H1 (cell line): ENCODE data around the gene IQCF2. TPM values are rescaled to one million over a fixed set of nuclear protein-coding genes. Genes with fewer than 3 reads are reported as not detected.

ENCODE experiments used
- CTCF ChIA-PET: fragments of 300-600 bp; sonication (Branson Sonifier 250); formaldehyde crosslinking; loops from one replicate; lab custom pipeline; 2021; ENCODE audit not compliant: partially characterized antibody; lab: Charles Lee
- POLR2A ChIA-PET: fragments of 300-600 bp; sonication (Branson Sonifier 250); formaldehyde crosslinking; loops from one replicate; lab custom pipeline; 2021; ENCODE audit warnings: inconsistent platforms; ENCODE audit not compliant: partially characterized antibody; lab: Charles Lee
- DNase-seq, 2 experiments: peaks; one replicate each; pipeline versions ENCODE4 v3.0.0 to v3.0.0-alpha.2; 2010 to 2022; ENCODE audit warnings: low spot score in 2 of 2, low read depth in 1 of 2, mixed read lengths in 1 of 2
- FAIRE-seq: peaks from 2 replicates; lab custom pipeline; 2011; peaks lifted over from hg19 to GRCh38; lab: Jason Lieb, UNC
- H2AFZ ChIP-seq: 2 replicates; pipeline ENCODE4 v1.8.1; 2012; ENCODE audit warnings: low read length, inconsistent platforms
- H2AK5ac ChIP-seq: 2 replicates; pipeline ENCODE4 v1.6.1; 2013; ENCODE audit warnings: low read depth, low read length
- H2BK120ac ChIP-seq: replicated peaks from 2 replicates; pipeline ENCODE3; 2013; ENCODE audit warnings: low read depth, low read length, inconsistent platforms
- H2BK12ac ChIP-seq: 2 replicates; pipeline ENCODE4 v1.6.1; 2013; ENCODE audit warnings: low read depth, low read length
- H2BK15ac ChIP-seq: 2 replicates; pipeline ENCODE4 v1.6.1; 2013; ENCODE audit warnings: low read length
- H2BK20ac ChIP-seq: 2 replicates; pipeline ENCODE4 v1.6.1; 2013; ENCODE audit warnings: low read length
- H2BK5ac ChIP-seq: 2 replicates; pipeline ENCODE4 v1.6.1; 2013; ENCODE audit warnings: low read depth, low read length
- H3K14ac ChIP-seq: 2 replicates; pipeline ENCODE4 v1.6.1; 2013; ENCODE audit warnings: inconsistent platforms; ENCODE audit not compliant: insufficient read length
- H3K18ac ChIP-seq: 2 replicates; pipeline ENCODE4 v1.6.1; 2013; ENCODE audit warnings: low read length; ENCODE audit errors: extremely low read depth
- H3K23ac ChIP-seq: 2 replicates; pipeline ENCODE4 v1.6.1; 2013; ENCODE audit warnings: inconsistent platforms; ENCODE audit not compliant: insufficient read length
- H3K23me2 ChIP-seq: 2 replicates; pipeline ENCODE4 v1.6.1; 2013; ENCODE audit warnings: low read depth, low read length
- H3K27ac ChIP-seq: 2 replicates; pipeline ENCODE4 v1.6.1; 2011; ENCODE audit warnings: low read depth, low read length, inconsistent platforms
- H3K27me3 ChIP-seq, 4 experiments: replicated peaks in 1 of 4; 1 replicate in 1 of 4; 2 replicates in 3 of 4; pipeline versions ENCODE4 v1.6.1 to v1.8.1; 2011 to 2013; ENCODE audit warnings: low read length in 3 of 4, mild to moderate bottlenecking in 3 of 4, inconsistent platforms in 2 of 4, mixed read lengths in 2 of 4, moderate library complexity in 1 of 4; ENCODE audit not compliant: control insufficient read depth in 3 of 4, insufficient read depth in 3 of 4; ENCODE audit errors: extremely low read depth in 1 of 4
- H3K36me3 ChIP-seq, 4 experiments: 2 replicates each; pipeline versions ENCODE4 v1.6.1 to v1.8.1; 2011 to 2013; ENCODE audit warnings: mild to moderate bottlenecking in 4 of 4, low read length in 3 of 4, moderate library complexity in 2 of 4, control low read depth in 1 of 4, inconsistent platforms in 1 of 4; ENCODE audit not compliant: insufficient read depth in 4 of 4, control insufficient read depth in 2 of 4
- H3K4ac ChIP-seq: replicated peaks from 2 replicates; pipeline ENCODE3; 2013; ENCODE audit warnings: low read length, low read depth, mixed read lengths, inconsistent platforms; ENCODE audit not compliant: insufficient read length
- H3K4me1 ChIP-seq, 4 experiments: replicated peaks in 1 of 4; 1 replicate in 1 of 4; 2 replicates in 3 of 4; pipeline versions ENCODE4 v1.6.1 to v1.8.1; 2011 to 2013; ENCODE audit warnings: low read length in 3 of 4, inconsistent platforms in 2 of 4, mixed read lengths in 1 of 4; ENCODE audit not compliant: insufficient read depth in 4 of 4, control insufficient read depth in 3 of 4
- H3K4me2 ChIP-seq, 2 experiments: 2 replicates each; pipeline versions ENCODE4 v1.6.1 to v1.8.1; 2011 to 2013; ENCODE audit warnings: low read depth in 2 of 2, low read length in 2 of 2, control low read depth in 1 of 2, inconsistent platforms in 1 of 2, mild to moderate bottlenecking in 1 of 2; ENCODE audit not compliant: insufficient read depth in 1 of 2
- H3K4me3 ChIP-seq, 4 experiments: fragments of 200-600, 300-600 bp in 1 of 4; sonication (generic), shearing (Covaris generic), sonication (Bioruptor Twin) in 1 of 4; 2 replicates each; pipeline versions ENCODE4 v1.5.1 to v1.8.1; 2011 to 2016; ENCODE audit warnings: low read length in 4 of 4, low read depth in 3 of 4, control low read depth in 2 of 4, inconsistent platforms in 2 of 4, mild to moderate bottlenecking in 2 of 4, mixed read lengths in 1 of 4, moderate library complexity in 1 of 4; ENCODE audit not compliant: insufficient read depth in 2 of 4; ENCODE audit errors: extremely low read depth in 1 of 4
- H3K56ac ChIP-seq: replicated peaks from 2 replicates; pipeline ENCODE3; 2013; ENCODE audit warnings: low read depth, mild to moderate bottlenecking, mixed read lengths, low read length, inconsistent platforms; ENCODE audit not compliant: insufficient read length
- H3K79me1 ChIP-seq: 2 replicates; pipeline ENCODE4 v1.6.1; 2013; ENCODE audit warnings: low read depth, low read length, control low read depth
- H3K79me2 ChIP-seq, 2 experiments: 2 replicates each; pipeline versions ENCODE4 v1.6.1 to v1.8.1; 2012 to 2013; ENCODE audit warnings: low read length in 2 of 2, mild to moderate bottlenecking in 2 of 2, inconsistent platforms in 1 of 2; ENCODE audit not compliant: insufficient read depth in 2 of 2, control insufficient read depth in 1 of 2
- H3K9ac ChIP-seq, 4 experiments: replicated peaks in 1 of 4; 1 replicate in 1 of 4; 2 replicates in 3 of 4; pipeline versions ENCODE4 v1.6.1 to v1.8.1; 2011 to 2013; ENCODE audit warnings: low read depth in 3 of 4, low read length in 3 of 4, control low read depth in 2 of 4, mild to moderate bottlenecking in 2 of 4, moderate library complexity in 2 of 4, inconsistent platforms in 1 of 4; ENCODE audit errors: extremely low read depth in 1 of 4
- H3K9me3 ChIP-seq, 2 experiments: 2 replicates each; pipeline versions ENCODE4 v1.6.1 to v1.8.1; 2012 to 2013; ENCODE audit warnings: mild to moderate bottlenecking in 2 of 2, moderate library complexity in 2 of 2, control low read depth in 1 of 2, inconsistent platforms in 1 of 2, low read depth in 1 of 2, low read length in 1 of 2, mixed read lengths in 1 of 2; ENCODE audit not compliant: insufficient read depth in 2 of 2
- H4K20me1 ChIP-seq, 2 experiments: replicated peaks in 1 of 2; 2 replicates each; pipeline versions ENCODE3 to v1.8.1; 2011 to 2013; ENCODE audit warnings: inconsistent platforms in 2 of 2, low read length in 2 of 2, mild to moderate bottlenecking in 1 of 2; ENCODE audit not compliant: insufficient read depth in 2 of 2, control insufficient read depth in 1 of 2
- H4K5ac ChIP-seq: 2 replicates; pipeline ENCODE4 v1.6.1; 2013; ENCODE audit warnings: low read length, low read depth, mixed read lengths, inconsistent platforms; ENCODE audit not compliant: insufficient read length
- H4K8ac ChIP-seq: 2 replicates; pipeline ENCODE4 v1.8.0; 2013; ENCODE audit warnings: mild to moderate bottlenecking, moderate library complexity, low read length, inconsistent platforms; ENCODE audit not compliant: insufficient read depth; ENCODE audit errors: extremely low read depth
- H4K91ac ChIP-seq: replicated peaks from 2 replicates; pipeline ENCODE3; 2013; ENCODE audit warnings: low read length, mixed read lengths, inconsistent platforms; ENCODE audit not compliant: insufficient read length
- JUND ChIP-seq: IDR thresholded peaks from 2 replicates; pipeline ENCODE4 v1.6.1; 2011; ENCODE audit warnings: mild to moderate bottlenecking, improper control_type of control experiment, low read length
- WGBS, 2 experiments: shearing (Covaris generic) in 1 of 2; methylation state at CpG; one replicate each; pipeline versions ENCODE4 v1.1.6 to v1.1.7; 2013 to 2015; ENCODE audit warnings: low lambda C conversion rate in 2 of 2, mixed read lengths in 2 of 2, inconsistent platforms in 1 of 2, low coverage in 1 of 2, missing lambda C conversion rate in 1 of 2; ENCODE audit not compliant: insufficient replicate concordance in 2 of 2, insufficient coverage in 1 of 2, insufficient read length in 1 of 2; ENCODE audit errors: extremely low coverage in 1 of 2, missing lambda C conversion rate in 1 of 2; 5-methylcytosine and 5-hydroxymethylcytosine counted together
- long read RNA-seq, 2 experiments: library from RNA in 1 of 2; library from capped mRNA in 1 of 2; stranded (forward); transcript quantifications; one replicate each; pipeline ENCODE4 v2.0.0, GENCODE V29; 2021; ENCODE audit warnings: inconsistent platforms in 1 of 2
- polyA minus RNA-seq, 3 experiments: library from RNA; depleted of rRNA, polyadenylated mRNA; stranded (reverse); fragments of >200 nt; gene quantifications; 1 replicate in 2 of 3; 2 replicates in 1 of 3; pipeline ENCODE4 v1.2.3, GENCODE V29; 2011
- polyA plus RNA-seq, 7 experiments: library from polyadenylated mRNA; depleted of rRNA in 3 of 7; stranded (reverse) in 5 of 7; unstranded in 2 of 7; fragments of >200 nt in 5 of 7; fragments of 200-250 nt in 2 of 7; gene quantifications; 1 replicate in 5 of 7; 2 replicates in 1 of 7; 4 replicates in 1 of 7; pipeline versions ENCODE4 v1.2.1 to v1.2.3, GENCODE V29; 2011 to 2013; ENCODE audit warnings: missing spikeins in 2 of 7, mixed read lengths in 2 of 7
- total RNA-seq: library from RNA; stranded (reverse); fragmentation: NEBNext Ultra II Directional; extraction: Animal tissue kit (Norgen Biotek cat#: 25700); gene quantifications from 2 replicates; pipeline ENCODE4 v1.2.1, GENCODE V29; 2021

The IQCF2 gene
- not detected in 2 replicates for total RNA-seq
- polyA plus RNA-seq (2011; rRNA removed) = not detected in 2 replicates
- polyA plus RNA-seq (2011; cell fraction: cytosol; rRNA removed) = not detected
- polyA plus RNA-seq (2011; cell fraction: nucleus; rRNA removed) = not detected
- not detected in 4 replicates for polyA plus RNA-seq (2012, experiment 1 of 2)
- not detected for polyA plus RNA-seq (2012, experiment 2 of 2)
- polyA plus RNA-seq (2013, experiment 1 of 2) = not detected
- not detected for polyA plus RNA-seq (2013, experiment 2 of 2)
- polyA minus RNA-seq (2011; rRNA and poly(A)+ RNA removed) = not detected in 2 replicates
- polyA minus RNA-seq (2011; cell fraction: cytosol; rRNA and poly(A)+ RNA removed) = not detected
- polyA minus RNA-seq (2011; cell fraction: nucleus; rRNA and poly(A)+ RNA removed) = not detected
- long read RNA-seq, experiment 1 = 0 reads
- long read RNA-seq, experiment 2 = 0 reads

DNA sequence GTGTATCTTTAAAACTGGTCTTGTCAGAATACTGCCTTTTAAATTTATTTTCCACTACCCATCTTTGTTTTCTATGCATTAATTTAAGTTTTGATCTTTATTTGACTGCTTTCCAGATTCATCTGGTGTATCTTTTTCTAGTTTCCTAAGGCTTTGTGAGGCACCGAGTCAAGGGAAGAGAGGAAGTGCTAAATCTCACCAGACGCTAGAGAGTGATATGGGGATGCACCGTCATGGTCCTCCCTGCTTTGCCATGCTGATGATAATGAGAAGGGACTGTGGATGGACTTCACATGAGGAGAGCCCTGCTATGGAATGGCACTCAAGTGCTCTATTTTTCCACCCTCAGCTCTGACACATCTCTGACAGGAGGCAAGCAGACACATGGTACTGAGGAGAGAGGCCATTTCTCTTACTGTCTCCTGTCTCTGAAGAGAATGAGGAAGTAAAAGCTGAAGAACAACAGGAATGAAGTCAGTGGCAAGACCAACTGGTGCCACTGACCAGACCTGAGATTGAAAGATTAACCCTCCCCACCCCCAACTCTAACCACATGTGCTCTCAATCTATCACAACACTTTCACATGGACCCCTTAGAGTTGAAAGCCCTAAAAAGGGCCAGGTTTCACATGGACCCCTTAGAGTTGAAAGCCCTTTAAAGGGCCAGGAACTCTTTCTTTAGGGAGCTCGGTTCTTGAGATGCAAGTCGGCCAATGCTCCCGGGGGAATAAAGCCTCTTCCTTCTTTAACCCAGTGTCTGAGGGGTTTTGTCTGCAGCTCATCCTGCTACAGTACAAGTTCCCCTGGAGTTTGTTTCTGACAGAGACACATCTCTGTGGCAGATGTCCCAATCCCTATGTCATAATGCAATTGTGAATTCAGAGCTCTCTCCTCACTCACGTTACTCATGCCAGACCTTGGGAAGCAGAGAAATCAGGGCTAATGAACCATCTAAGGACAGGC is at the start of gene IQCF2:
Gene IQCF2 (plus strand): TSS at position 913 of the 963 bp plus-strand sequence. CDS start 52 bp downstream, outside the sequence.
- Histone ChIP-seq H3K14ac (no peak within 1 kb of the TSS), H2BK5ac (no peak within 1 kb of the TSS), H3K4me2 (no peak within 1 kb of the TSS), H3K4me3 (no peak within 1 kb of the TSS), H3K9ac (no peak within 1 kb of the TSS), H3K79me1 (no peaks in the 10 kb centered on the region), H3K18ac (no peak within 1 kb of the TSS), H3K4ac (no peak within 1 kb of the TSS), H3K56ac (no peak within 1 kb of the TSS), H2BK15ac (no peak within 1 kb of the TSS), H4K8ac (no peak within 1 kb of the TSS), H3K36me3 (no peaks in the 10 kb centered on the region), H2AK5ac (no peak within 1 kb of the TSS), H3K4me1 (no peaks in the 10 kb centered on the region), H3K23ac (no peak within 1 kb of the TSS), H2AFZ (no peak within 1 kb of the TSS), H3K79me2 (no peaks in the 10 kb centered on the region), H3K27me3 (no peaks in the 10 kb centered on the region), H4K91ac (no peak within 1 kb of the TSS), H3K9me3 (peaks cover 2 to 3% of the 10 kb centered on the region in 2 experiments; a peak in 2 of 4 replicates), H4K5ac (no peak within 1 kb of the TSS), H3K23me2 (no peaks in the 10 kb centered on the region), H2BK12ac (no peak within 1 kb of the TSS), H3K27ac (no peak within 1 kb of the TSS), H2BK20ac (no peak within 1 kb of the TSS), H2BK120ac (no peak within 1 kb of the TSS), H4K20me1 (no peaks in the 10 kb centered on the region)
- no peak for TF ChIP-seq JUND
- no peak for FAIRE-seq
- DNase-seq = no peak
- POLR2A ChIA-PET = no interaction called here
- WGBS, 2 experiments = 89% methylated on average over 7 of the region's 7 CpGs; no CpG with 5 or more reads in 1 of the 2 experiments
- CTCF ChIA-PET = interaction anchor here (0.6 to 0.8 kb wide), 2 partner anchors 41 to 53 kb away, joined by 3 to 4 read pairs; no protein-coding TSS in a partner anchor
